AG04450 (cell line): Measurements from ENCODE around the gene LRMDA. TPM values are rescaled to one million over a fixed set of nuclear protein-coding genes. Genes with fewer than 3 reads are reported as not detected.
A peak's percentile ranks its signal among the peaks of the same experiment; 100 is the strongest.

Experiments used
- CTCF ChIA-PET: fragments of 300-600, 350-600 bp; formaldehyde crosslinking; extraction: SDS; loops from one replicate; lab custom pipeline; 2022; ENCODE audit warnings: antibody characterized with exemption, inconsistent platforms; lab: Charles Lee
- POLR2A ChIA-PET: fragments of 350-600 bp; formaldehyde crosslinking; extraction: SDS; loops from one replicate; lab custom pipeline; 2021; ENCODE audit warnings: antibody characterized with exemption, inconsistent platforms; lab: Yijun Ruan, JAX
- DNase-seq: peaks from one replicate; pipeline ENCODE4 v3.0.0-alpha.2; 2011; ENCODE audit warnings: low read depth, low spot score
- H3K27ac ChIP-seq: one replicate; pipeline ENCODE4 v1.5.1; 2012; ENCODE audit warnings: low read depth, low read length, control low read depth
- H3K27me3 ChIP-seq: one replicate; pipeline ENCODE4 v1.6.0; 2012; ENCODE audit warnings: low read length; ENCODE audit not compliant: control insufficient read depth, insufficient read depth
- H3K4me3 ChIP-seq: 2 replicates; pipeline ENCODE4 v1.5.1; 2011; ENCODE audit warnings: mild to moderate bottlenecking, low read depth, low read length, control low read depth
- H3K9me3 ChIP-seq: 2 replicates; pipeline ENCODE4 v1.5.1; 2012; ENCODE audit warnings: low read length; ENCODE audit not compliant: control insufficient read depth, insufficient read depth
- polyA plus RNA-seq: library from polyadenylated mRNA; depleted of rRNA; stranded (reverse); fragments of >200 nt; gene quantifications from 2 replicates; pipeline ENCODE4 v1.2.3, GENCODE V29; 2011
- TF ChIP-seq, protein P1 (sequence below): IDR thresholded peaks from 2 replicates; pipeline ENCODE4 v1.5.1; 2011; ENCODE audit warnings: low read depth, low read length, control low read depth, inconsistent platforms

The LRMDA gene
- polyA plus RNA-seq, 1 experiment, result 0.12 TPM

DNA sequence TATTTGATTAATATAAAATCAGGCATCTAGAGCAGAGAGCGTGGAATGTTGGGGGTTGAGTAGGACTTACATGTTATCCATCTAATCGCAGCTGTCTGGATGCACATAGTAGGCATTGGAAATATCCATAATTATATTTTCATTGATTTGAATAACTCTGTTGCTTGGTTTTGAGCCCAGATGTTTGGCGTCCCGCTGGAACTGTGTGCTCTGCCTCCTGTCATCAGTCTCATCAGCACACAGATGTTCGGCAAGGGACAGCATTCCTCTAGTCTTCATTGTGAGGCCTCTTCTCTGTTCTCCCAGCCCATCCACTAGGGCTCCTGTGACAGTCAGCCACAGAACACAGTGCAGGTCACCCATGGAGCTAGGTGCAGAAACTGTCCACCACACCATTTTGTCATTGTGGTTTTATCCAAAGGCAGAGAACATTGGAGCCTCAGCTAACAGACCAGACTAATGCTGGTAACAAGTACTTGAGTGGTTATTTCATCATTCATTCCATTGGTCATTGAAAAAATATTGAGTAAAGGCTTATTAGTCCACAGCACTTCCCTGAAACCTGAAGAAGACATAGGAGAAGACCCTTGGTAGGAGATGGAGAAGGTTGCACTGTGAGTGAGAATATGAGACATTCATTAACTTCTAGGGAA lies 927.4 kb downstream of the LRMDA start:
- TF ChIP-seq, protein P1, sequence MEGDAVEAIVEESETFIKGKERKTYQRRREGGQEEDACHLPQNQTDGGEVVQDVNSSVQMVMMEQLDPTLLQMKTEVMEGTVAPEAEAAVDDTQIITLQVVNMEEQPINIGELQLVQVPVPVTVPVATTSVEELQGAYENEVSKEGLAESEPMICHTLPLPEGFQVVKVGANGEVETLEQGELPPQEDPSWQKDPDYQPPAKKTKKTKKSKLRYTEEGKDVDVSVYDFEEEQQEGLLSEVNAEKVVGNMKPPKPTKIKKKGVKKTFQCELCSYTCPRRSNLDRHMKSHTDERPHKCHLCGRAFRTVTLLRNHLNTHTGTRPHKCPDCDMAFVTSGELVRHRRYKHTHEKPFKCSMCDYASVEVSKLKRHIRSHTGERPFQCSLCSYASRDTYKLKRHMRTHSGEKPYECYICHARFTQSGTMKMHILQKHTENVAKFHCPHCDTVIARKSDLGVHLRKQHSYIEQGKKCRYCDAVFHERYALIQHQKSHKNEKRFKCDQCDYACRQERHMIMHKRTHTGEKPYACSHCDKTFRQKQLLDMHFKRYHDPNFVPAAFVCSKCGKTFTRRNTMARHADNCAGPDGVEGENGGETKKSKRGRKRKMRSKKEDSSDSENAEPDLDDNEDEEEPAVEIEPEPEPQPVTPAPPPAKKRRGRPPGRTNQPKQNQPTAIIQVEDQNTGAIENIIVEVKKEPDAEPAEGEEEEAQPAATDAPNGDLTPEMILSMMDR, result no peak
- Histone ChIP-seq H3K27me3 (no peaks in the 10 kb centered on the region), H3K9me3 (no peaks in the 10 kb centered on the region), H3K27ac (no peak overlapping the region), H3K4me3 (no peak overlapping the region)
- CTCF ChIA-PET, result no interaction called here
- POLR2A ChIA-PET, result no interaction called here
- no peak for DNase-seq

DNA sequence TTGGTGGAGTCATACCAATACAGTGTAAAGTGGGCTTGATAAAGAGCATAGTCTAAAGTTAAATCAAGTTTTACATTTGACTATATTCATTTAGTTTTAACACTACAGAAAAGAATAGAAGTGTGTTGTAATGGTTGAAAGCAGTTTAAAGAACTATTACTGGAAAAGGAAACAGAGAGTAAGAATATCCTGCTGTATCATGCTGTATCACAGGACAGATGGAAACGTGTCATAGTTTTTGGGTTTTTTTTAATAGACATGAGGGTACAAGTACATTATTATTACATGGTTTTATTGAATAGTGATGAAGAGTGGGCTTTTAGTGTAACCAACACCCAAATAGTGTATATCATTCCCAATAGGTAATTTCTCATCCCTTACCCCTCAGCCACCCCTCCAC lies 944.3 kb downstream of the LRMDA start:
- no peaks in the 10 kb centered on the region for H3K27me3 ChIP-seq
- no peak for DNase-seq
- ChIA-PET POLR2A (no interaction called here), CTCF (no interaction called here)
- TF ChIP-seq, protein P1, result no peak
- no peaks in the 10 kb centered on the region for H3K9me3 ChIP-seq
- no peak overlapping the region for H3K4me3 ChIP-seq
- H3K27ac ChIP-seq, result no peak overlapping the region

DNA sequence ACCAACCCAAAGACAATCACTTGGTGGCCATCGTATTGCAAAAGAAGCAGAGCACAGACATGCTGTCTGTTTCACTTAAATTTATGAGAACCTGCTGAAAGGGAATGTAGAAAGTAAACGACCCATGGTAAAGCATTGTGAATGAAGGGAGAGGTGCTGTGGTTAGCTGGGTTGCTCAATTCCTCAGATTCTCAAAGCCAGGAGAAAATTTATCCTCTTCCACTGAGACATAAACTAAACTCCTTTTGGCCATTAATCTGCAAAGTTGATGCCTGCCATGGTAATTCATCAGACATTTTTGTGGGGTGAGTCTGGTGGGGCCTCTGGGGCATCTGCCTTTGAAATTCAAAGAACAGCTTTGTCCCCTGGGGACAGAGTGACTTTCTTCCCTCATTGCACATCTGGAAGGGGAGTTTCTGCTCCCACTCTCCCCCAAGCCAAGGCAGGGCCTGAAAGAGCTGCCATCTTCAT lies 951.0 kb downstream of the LRMDA start:
- CTCF ChIA-PET, result no interaction called here
- Histone ChIP-seq H3K4me3 (no peak overlapping the region), H3K9me3 (no peaks in the 10 kb centered on the region), H3K27me3 (no peaks in the 10 kb centered on the region), H3K27ac (no peak overlapping the region)
- POLR2A ChIA-PET, result interaction anchor here (0.6 to 1.1 kb wide), 2 partner anchors 100 to 1064 kb away, joined by 3 to 5 read pairs; no protein-coding TSS in a partner anchor
- TF ChIP-seq, protein P1, result no peak
- peak; percentile 41 for DNase-seq

DNA sequence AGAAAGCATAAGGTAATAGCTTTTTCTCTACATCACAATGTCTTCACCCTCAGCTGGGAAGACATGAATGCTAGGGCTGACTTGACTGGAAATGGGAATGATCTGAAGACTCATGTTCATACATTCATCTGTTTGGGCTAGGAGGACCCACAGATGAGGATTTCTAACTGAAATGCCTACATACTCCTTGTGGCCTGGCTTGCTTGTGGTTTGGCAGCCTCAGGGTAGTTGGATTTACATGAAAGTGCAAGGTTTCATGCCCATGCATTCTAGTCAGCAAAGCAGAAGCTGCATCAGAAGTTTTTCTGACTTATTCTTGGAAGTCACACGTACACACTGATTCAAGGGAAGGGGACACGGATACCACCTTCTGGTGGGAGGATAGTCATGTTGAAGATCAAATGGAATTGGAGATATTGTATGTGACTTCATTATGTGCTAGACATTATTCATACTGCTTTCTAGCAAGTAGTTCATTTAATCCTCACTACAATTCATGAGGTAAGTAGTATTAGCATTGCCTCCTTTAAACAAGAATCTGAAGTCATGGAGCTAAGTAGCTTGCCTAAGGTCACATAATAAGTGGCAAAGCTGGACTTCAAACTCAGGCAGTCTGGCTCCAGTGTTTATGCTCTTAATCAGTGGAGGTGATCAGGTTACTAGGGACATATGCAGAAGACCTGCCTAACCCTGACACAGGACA lies 957.0 kb downstream of the LRMDA start:
- Histone ChIP-seq H3K27me3 (no peaks in the 10 kb centered on the region), H3K27ac (no peak overlapping the region), H3K9me3 (no peaks in the 10 kb centered on the region), H3K4me3 (no peak overlapping the region)
- TF ChIP-seq, protein P1, result no peak
- POLR2A ChIA-PET, result no interaction called here
- no peak for DNase-seq
- CTCF ChIA-PET, result no interaction called here
